DOHH2 (cell line): ENCODE data around the gene CTSZ.

Experiments
- EZH2phosphoT487 ChIP-seq: fragments of 200-600 bp; sonication (generic); IDR thresholded peaks from 2 replicates; pipeline ENCODE4 v1.6.1; 2017; ENCODE audit warnings: borderline replicate concordance, mild to moderate bottlenecking, antibody characterized with exemption, low read length, moderate library complexity, mixed read lengths
- TF ChIP-seq, protein P1 (sequence below): fragments of 200-600 bp; sonication (generic); IDR thresholded peaks from one replicate; pipeline ENCODE4 v1.5.1; 2014; ENCODE audit warnings: antibody characterized with exemption, mild to moderate bottlenecking, low read depth, low read length; ENCODE audit not compliant: poor library complexity, severe bottlenecking

DNA sequence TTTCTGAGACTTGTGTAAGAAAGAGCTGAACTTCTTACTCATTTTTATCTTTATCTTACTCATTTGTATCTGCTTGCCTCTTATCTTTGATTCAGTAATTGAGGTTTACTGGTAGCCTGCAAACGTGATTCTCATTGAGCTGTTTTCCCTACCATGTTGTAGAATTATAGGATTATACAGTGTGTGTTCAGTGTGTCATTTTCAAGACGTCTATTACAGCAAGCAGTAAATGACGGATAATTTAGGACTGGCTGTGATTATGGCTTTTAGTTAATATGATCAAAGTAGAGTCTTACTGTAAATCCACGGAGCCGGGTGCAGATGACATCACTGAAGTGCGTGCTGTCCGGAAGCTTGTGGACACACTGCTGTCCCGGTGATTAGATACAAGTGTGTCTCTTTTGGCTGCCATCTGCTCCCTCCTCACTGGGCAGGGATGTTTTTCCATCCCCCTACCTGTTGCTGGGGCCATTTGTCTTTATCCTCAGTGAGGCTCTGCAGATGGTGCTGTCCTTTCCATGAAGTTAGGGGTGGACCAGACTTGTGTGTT, 20.0 kb downstream of the CTSZ start:
- TF ChIP-seq, protein P1, sequence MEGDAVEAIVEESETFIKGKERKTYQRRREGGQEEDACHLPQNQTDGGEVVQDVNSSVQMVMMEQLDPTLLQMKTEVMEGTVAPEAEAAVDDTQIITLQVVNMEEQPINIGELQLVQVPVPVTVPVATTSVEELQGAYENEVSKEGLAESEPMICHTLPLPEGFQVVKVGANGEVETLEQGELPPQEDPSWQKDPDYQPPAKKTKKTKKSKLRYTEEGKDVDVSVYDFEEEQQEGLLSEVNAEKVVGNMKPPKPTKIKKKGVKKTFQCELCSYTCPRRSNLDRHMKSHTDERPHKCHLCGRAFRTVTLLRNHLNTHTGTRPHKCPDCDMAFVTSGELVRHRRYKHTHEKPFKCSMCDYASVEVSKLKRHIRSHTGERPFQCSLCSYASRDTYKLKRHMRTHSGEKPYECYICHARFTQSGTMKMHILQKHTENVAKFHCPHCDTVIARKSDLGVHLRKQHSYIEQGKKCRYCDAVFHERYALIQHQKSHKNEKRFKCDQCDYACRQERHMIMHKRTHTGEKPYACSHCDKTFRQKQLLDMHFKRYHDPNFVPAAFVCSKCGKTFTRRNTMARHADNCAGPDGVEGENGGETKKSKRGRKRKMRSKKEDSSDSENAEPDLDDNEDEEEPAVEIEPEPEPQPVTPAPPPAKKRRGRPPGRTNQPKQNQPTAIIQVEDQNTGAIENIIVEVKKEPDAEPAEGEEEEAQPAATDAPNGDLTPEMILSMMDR: no peak
- TF ChIP-seq EZH2phosphoT487: no peak
